Anterior cingulate cortex (tissue), 58 donors: ENCODE data around the gene CDH4.

ENCODE experiments used
- DNase-seq, 58 donors: peaks; one replicate each; lab custom pipeline; 2025; lab: John Stamatoyannopoulos, UW

Gene CDH4

GRCh38 chr20:61896058-61896961, 644.2 kb downstream of the CDH4 start:
- DNase-seq = peak in 43 of 58 donors; percentile 3 to 62 (median 28)

- DNase-seq = no peak
These were observed 645.6 kb downstream of the CDH4 start for GRCh38 chr20:61897401-61898295.

- no peak for DNase-seq
These were observed 646.3 kb downstream of the CDH4 start for GRCh38 chr20:61898405-61898804.

GRCh38 chr20:61900011-61900944, 648.2 kb downstream of the CDH4 start:
- peak in 47 of 58 donors; percentile 6 to 84 (median 39) for DNase-seq

- no peak for DNase-seq
These were observed 648.9 kb downstream of the CDH4 start for GRCh38 chr20:61900945-61901293.

- DNase-seq = no peak
These were observed 649.5 kb downstream of the CDH4 start for GRCh38 chr20:61901392-61902220.

- DNase-seq = no peak
These were observed 650.3 kb downstream of the CDH4 start for GRCh38 chr20:61902221-61902869.

- no peak for DNase-seq
These were observed 651.7 kb downstream of the CDH4 start for GRCh38 chr20:61903575-61904340.

GRCh38 chr20:61904456-61904855, 652.4 kb downstream of the CDH4 start:
- DNase-seq = no peak

- no peak for DNase-seq
These were observed 653.9 kb downstream of the CDH4 start for GRCh38 chr20:61905781-61906523.

GRCh38 chr20:61907081-61907891, 655.2 kb downstream of the CDH4 start:
- no peak for DNase-seq

- no peak for DNase-seq
These were observed 656.3 kb downstream of the CDH4 start for GRCh38 chr20:61908057-61909026.

GRCh38 chr20:61909028-61909427, 657.0 kb downstream of the CDH4 start:
- DNase-seq = no peak

- DNase-seq = no peak
These were observed 657.8 kb downstream of the CDH4 start for GRCh38 chr20:61909821-61910220.

- DNase-seq = no peak
These were observed 659.8 kb downstream of the CDH4 start for GRCh38 chr20:61911824-61912223.
